Omental fat pad (tissue), 4 donors: ENCODE measurements around the gene ATXN2L. TPM values are rescaled to one million over a fixed set of nuclear protein-coding genes. Genes with fewer than 3 reads are reported as not detected.

Experiments used
- ATAC-seq: fragments of 150-250 bp; one replicate; pipeline ENCODE4 v1.9.1; 2016; ENCODE audit warnings: mild to moderate bottlenecking, moderate library complexity; ENCODE audit not compliant: low FRiP score
- DNase-seq: peaks from one replicate; pipeline ENCODE4 v3.0.0-alpha.2; 2019; ENCODE audit warnings: low spot score
- CTCF ChIP-seq, 3 donors: fragments of 450-650 bp; IDR thresholded peaks; one replicate each; pipeline ENCODE4 v1.5.1; 2016 to 2017; ENCODE audit warnings: antibody characterized with exemption in 3 of 3, mild to moderate bottlenecking in 3 of 3, moderate library complexity in 2 of 3
- total RNA-seq, 4 donors: library from RNA; depleted of rRNA; stranded (reverse); fragments of >200 nt; gene quantifications; one replicate each; pipeline ENCODE4 v1.1.0, GENCODE V29; 2016

ATXN2L gene
- total RNA-seq, 4 donors from 2014 or later = 34.4 to 83.3 (median 59.5) TPM

- no peak for DNase-seq
- no peak for ATAC-seq
- TF ChIP-seq CTCF (IDR thresholded peaks at IDR 0.05) = no peak
Measured at GRCh38 chr16:28875134-28876018, 52.6 kb downstream of the ATXN2L start.

GRCh38 chr16:28876019-28876659 is 53.3 kb downstream of the ATXN2L start:
- DNase-seq = no peak
- no peak for ATAC-seq
- TF ChIP-seq CTCF (IDR thresholded peaks at IDR 0.05) = no peak

- no peak for DNase-seq
- TF ChIP-seq CTCF (IDR thresholded peaks at IDR 0.05) = no peak
- no peak for ATAC-seq
Measured at GRCh38 chr16:28876973-28877654, 54.3 kb downstream of the ATXN2L start.

GRCh38 chr16:28877655-28878000 is 54.8 kb downstream of the ATXN2L start:
- no peak for TF ChIP-seq CTCF (IDR thresholded peaks at IDR 0.05)
- no peak for ATAC-seq
- no peak for DNase-seq

- TF ChIP-seq CTCF (IDR thresholded peaks at IDR 0.05) = no peak
- ATAC-seq (no peak), DNase-seq (no peak)
Measured at GRCh38 chr16:28878083-28878926, 55.5 kb downstream of the ATXN2L start, which contains the start of gene ATP2A1. TSS of gene ATP2A1 (plus strand) at chr16:28878488. CDS start at chr16:28878672, 184 bp downstream.

GRCh38 chr16:28879261-28879840 is 56.6 kb downstream of the ATXN2L start:
- ATAC-seq (peak; percentile 43), DNase-seq (no peak)

More at GRCh38 chr16:28879261-28879840, 56.6 kb downstream of the ATXN2L start:
- TF ChIP-seq CTCF (IDR thresholded peaks at IDR 0.05) = no peak
